Suppressor macrophage treated with lipopolysaccharide for 4 hours (primary cell): ENCODE data around the gene FAM219B.
"Not testable (repeated sequence)": the region's sequence is repeated elsewhere in the genome, so short reads cannot be mapped to it uniquely, and the experiment has no call there.

Experiments used
- DNase-seq: peaks from one replicate; pipeline ENCODE4 v3.0.0-alpha.2; 2020

The FAM219B gene

GRCh38 chr15:74902295-74903075, 4.2 kb downstream of the FAM219B start:
- no peak for DNase-seq

GRCh38 chr15:74901612-74902063, 5.0 kb downstream of the FAM219B start:
- DNase-seq = peak; percentile 77

DNA sequence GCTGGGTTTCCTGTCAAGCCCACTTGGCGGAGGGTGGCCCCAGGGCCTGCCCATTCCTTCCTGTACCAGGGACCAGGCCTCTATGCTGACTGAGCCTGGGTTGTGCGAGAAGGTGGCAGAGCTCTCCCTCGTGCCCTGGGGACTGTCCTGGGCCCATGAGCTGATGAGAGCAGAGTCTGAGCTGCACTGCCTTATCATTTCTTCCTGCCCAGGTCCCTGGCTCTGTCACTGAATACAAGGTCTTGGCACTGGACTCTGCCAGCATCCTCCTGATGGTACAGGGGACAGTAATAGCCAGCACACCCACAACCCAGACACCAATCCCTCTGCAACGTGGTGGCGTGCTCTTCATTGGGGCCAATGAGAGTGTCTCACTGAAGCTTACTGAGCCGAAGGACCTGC, 9.3 kb downstream of the FAM219B start:
- no peak for DNase-seq

GRCh38 chr15:74896316-74896715, 10.3 kb downstream of the FAM219B start:
- no peak for DNase-seq

GRCh38 chr15:74895830-74896229, 10.8 kb downstream of the FAM219B start:
- no peak for DNase-seq

- not testable (repeated sequence) for DNase-seq
Measured at GRCh38 chr15:74894383-74894782, 12.3 kb downstream of the FAM219B start.

DNA sequence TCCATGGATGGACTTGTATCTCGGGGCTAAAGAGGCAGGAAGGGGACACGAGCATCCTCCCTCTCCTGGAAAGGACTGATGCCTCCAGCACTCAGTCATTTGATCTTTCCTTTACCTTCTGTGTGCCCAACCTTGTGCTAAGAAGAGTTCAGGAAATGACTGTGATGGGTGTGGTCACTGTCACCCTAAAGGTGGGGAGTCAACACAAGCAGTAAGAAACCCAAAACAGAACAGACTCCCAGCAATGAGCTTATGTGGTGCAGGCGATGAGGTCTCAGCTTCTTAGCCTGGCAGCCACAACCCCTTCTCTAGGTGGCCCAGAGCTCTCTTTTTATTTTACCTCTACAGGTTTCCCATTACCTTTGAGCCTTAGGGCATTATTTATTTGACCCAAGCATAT, 13.0 kb downstream of the FAM219B start:
- DNase-seq = no peak

DNA sequence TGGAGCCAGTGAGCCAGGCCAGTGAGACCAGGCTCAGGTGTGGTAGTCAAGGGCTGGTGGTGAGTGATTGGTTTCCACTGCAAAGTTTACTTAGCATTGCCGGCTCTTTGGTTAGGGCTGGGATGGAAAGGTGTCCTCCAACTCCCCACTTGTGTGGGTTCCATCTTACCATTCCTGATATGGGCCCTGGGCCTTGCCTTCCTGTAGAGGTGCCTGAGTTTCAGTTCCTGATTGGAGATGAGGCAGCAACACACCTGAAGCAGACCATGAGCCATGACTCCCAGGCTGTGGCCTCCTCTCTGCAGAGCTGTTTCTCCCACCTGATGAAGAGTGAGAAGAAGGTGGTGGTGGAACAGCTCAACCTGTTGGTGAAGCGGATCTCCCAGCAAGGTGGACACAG, 13.7 kb downstream of the FAM219B start:
- DNase-seq = no peak

- DNase-seq = no peak
Measured at GRCh38 chr15:74892313-74892712, 14.3 kb downstream of the FAM219B start.

DNA sequence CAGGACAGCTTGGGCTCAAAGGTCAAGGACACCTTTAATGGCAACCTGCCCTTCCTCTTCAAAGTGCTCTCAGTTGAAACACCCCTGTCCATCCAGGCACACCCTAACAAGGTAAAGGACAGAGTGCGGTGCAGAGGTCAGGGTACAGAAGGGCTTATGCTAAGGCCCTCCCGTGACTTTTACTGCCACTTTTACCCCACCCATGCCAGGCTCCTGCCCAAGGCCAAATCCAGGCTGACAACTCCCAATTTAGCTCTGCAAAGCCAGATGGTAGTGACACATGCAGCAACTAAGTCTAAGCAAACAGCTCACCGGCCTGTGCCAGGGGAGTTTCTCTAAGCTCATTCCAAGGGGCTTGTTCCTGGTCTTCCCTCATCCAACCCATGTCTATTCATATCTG, 15.2 kb downstream of the FAM219B start:
- no peak for DNase-seq

DNA sequence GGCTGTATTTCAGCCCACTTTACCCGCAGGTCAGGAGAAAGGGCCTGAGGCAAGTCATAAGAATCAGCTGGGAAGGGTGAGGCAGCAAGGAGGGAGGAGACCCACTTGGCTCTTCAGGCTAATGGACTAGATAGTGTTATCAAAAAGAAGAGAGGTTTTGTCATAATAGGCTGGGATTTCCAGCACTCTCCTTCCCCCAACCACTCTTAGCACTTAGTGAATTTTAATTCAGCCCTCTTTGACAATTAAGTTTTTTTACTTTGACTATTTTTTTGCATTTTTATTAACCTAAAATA, 16.0 kb downstream of the FAM219B start:
- DNase-seq = no peak

DNA sequence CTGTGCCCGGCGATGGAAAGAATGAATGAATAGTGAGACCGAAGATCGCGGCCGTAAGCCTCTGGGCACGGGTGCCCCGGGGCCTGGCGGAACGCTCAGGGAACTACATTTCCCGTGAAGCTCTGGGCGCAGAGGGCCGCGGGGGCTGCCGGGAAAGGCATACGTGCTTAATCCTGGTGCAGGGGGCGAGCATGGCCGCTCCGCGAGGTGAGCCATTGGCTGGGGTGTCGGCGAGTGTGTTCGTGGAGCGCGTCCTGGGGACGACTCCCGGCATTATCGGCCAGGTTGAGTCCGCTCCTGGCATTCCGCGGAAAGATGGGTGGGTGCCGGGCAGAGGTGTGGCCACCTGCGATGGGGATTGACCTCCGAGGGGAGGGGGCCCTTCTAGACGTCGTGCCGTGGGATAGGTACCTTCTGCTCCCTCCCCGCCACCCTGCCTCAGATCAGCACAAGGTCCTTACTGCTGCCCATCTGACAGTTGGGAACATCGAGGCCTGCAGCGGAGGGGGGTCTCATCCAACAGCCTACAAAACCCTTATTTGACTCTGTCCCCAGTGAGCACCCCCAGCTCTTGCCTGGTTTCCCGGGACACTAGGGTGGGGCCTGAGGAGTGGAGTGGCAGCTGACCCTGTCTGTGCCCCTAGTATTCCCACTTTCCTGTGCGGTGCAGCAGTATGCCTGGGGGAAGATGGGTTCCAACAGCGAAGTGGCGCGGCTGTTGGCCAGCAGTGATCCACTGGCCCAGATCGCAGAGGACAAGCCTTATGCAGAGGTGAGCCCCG, 16.6 kb downstream of the FAM219B start, which contains the start of gene MPI:
Gene MPI (plus strand): TSS at position 160 of the 782 bp plus-strand sequence. CDS start 32 bp downstream, at position 192.
- peak; percentile 89 for DNase-seq

DNA sequence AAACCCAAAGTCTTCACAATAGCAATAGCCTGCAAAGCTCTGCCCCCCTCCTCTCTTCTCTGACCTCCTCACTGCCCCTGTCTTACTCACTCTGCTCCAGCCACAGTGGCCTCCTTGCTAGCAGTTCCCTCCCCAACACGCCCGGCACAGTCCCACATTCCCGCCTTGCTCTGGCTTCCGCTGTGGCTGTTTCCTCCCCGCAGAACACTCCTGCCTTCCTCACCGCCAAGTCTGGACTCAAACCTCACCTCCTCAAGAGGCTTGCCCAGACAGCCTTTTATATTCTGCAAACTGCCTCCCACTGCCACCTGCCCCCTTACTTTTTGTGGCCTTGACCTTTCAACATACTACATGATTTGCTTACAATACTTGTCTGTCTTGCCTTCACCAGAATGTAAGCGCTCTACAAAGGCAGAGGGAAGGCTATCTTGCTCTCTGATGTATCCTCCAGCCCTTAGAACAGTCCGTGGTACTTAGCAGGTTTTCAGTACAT, 17.2 kb downstream of the FAM219B start:
- DNase-seq = peak; percentile 51

- no peak for DNase-seq
Measured at GRCh38 chr15:74888716-74889115, 17.9 kb downstream of the FAM219B start.

DNA sequence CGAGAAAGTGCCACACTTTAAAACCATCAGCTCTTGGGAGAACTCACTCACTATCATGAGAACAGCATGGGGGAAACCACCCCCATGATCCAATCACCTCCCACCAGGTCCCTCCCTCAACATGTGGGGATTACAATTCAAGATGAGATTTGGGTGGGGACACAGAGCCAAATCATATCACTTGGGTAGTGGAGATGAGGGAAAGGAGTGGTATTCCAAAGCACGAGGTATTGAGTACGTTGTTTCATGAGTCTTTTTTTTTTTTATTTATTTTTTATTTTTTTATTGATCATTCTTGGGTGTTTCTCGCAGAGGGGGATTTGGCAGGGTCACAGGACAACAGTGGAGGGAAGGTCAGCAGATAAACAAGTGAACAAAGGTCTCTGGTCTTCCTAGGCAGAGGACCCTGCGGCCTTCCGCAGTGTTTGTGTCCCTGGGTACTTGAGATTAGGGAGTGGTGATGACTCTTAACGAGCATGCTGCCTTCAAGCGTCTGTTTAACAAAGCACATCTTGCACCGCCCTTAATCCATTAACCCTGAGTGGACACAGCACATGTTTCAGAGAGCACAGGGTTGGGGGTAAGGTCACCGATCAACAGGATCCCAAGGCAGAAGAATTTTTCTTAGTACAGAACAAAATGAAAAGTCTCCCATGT, 19.0 kb downstream of the FAM219B start:
- not testable (repeated sequence) for DNase-seq

DNA sequence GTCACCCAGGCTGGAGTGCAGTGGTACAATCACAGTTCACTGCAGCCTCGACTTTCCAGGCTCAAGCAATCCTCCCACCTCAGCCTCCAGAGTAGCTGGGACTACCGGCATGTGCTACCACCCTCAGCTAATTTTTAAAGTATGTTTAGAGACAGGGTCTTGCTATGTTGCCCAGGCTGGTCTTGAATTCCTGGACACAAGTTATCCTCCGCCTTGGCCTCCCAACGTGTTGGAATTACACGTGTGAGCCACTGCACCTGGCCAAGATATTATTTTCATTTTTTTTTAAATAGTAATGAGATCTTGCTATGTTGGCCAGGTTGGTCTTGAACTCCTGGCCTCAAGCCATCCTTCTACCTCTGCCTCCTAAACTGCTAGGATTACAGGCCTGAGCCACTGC, 21.2 kb downstream of the FAM219B start:
- no peak for DNase-seq

- DNase-seq = no peak
Measured at GRCh38 chr15:74884428-74885223, 22.0 kb downstream of the FAM219B start.

- no peak for DNase-seq
Measured at GRCh38 chr15:74882528-74882927, 24.1 kb downstream of the FAM219B start.

DNA sequence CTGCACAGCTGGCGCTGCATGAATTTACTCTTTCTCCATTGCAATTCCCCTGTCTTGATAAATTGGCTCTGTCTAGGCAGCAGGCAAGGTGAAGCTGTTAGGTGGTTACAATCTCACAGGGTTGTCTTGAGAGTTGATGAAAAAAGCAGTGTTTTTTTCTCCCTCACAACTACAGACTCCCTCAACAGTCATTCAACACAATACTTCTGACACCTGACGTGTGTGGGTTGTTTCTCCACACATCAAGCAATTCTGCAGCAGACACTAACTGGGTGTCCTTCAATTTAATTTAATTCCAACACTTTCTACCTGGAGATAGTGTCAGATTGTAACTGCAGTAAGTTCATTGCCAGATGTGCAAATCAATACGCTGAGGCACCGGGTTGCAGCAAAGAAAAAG, 28.4 kb downstream of the FAM219B start:
- DNase-seq = no peak

DNA sequence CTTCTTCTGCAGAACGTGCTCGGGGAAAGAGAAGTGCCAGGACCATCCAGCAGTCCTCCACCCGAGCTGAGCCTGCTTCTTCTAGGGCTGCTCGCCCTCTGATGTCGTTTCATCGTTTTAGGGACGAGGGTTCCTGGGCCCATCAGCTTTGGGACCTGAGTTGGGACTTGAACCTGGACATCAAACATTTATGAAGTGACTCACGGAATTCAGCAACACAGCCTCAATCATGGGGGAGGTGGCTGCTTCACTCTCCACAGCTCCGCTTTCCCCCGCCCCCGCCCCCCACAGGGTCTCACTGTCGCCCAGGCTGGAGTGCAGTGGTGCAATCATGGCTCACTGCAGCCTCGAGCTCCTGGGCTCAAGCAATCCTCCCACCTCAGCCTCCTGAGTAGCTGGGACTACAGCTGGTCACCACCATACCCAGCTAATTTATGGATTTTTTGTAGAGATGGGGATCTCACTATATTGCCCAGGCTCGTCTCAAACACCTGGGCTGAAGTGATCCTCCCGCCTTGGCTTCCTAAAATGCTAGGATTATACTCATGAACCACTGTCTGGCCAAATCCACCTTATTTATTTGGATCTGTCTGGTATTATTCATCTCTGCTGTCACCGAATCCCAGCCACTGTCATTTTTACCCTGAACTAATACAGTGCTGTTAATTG, 32.8 kb downstream of the FAM219B start:
- DNase-seq = no peak

GRCh38 chr15:74873036-74873755, 33.5 kb downstream of the FAM219B start, which contains the start of gene SCAMP2:
Gene SCAMP2 (minus strand): TSS chr15:74873365. CDS start chr15:74873255, 110 bp downstream.
- DNase-seq = peak; percentile 94
